HL-60/S4 (cell line): ENCODE results near the gene LRCOL1.
"Not testable (repeated sequence)": the region's sequence is repeated elsewhere in the genome, so short reads cannot be mapped to it uniquely, and the experiment has no call there.

Experiments used
- in situ Hi-C: fragments of 300-500 bp; cut with MboI; formaldehyde crosslinking; loops from 2 replicates; pipeline ENCODE4 v1.14.3; 2022; ENCODE audit warnings: low sequenced_read_pairs

LRCOL1 gene

DNA sequence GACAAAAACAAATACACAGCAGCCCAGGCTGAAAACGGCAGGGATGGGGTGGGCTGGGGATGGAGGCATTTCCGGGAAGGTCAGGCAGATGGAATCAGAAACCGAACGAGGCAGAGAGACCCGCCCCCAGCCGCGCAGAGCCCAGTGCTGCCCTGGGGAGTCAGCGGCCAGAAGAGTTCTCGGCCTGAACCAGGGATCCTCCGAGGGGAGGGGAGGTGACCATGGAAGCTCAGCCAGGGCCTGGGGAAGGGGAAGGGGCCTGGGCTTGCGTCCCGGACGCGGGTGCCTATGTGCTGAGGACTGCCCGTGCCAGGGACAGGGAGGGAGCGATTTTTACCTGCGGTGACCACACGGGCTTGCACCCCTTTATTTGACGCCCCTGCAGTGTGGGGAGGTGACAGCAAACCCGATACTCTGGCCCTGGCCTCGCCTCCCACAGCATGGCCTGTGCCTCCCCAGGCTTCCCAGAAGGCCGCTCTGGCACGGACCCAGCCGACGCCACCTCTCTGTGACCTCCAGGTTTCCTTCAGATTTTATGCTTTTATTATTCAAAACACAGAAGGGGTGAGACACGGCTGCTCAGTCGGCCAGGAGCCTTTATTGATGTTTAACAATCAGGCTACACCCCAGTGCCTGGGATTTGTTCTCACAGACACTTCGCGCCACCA lies 7.7 kb downstream of the LRCOL1 start:
- in situ Hi-C loops: no loop called here

GRCh38 chr12:132601171-132601883 lies 9.1 kb downstream of the LRCOL1 start:
- in situ Hi-C loops: no loop called here

DNA sequence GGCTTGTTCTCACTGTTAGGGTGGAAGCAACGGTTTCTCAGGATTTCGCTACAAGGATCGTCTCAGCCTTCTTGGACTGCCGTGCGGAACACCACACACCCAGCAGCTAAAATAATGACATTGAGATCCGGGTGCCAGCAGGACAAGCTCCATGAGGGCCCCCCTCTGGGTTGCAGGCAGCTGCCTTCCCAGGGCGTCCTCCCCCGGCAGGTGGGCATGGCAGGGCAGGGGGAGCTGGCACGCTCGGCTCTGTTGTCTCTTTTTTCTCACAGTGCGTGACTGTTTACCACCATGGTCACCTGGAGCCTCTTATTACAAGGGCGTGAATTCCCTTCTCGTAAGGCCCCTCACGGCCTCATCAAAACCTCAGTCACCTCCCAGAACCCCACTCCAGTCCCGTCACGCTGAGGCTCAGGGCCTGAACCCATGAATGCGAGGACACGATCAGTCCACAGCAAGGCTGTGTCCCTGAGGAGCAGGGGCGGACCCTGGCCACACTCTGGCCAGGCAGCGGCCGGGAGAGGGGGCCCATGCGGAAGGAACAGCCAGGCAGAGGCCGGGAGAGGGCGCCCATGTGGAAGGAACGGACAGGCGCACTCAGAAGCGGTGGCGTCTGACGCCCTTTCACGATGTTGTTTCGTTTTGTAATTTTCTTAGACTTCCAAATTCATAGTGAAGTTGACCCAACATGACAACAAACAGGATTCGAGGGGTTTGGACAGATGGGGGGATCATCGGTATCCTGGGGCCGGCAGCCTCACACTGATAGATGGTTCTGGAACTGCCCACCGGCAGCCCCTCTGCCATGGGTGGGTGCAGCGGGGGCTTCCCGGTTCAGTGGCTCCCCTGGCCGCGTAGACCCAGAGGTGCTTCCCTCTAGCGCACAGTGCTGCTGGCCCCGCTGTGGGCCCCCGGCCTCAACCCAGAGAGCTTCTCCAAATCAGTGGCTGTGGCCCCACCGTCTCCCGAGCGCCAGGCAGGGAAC lies 10.0 kb downstream of the LRCOL1 start:
- in situ Hi-C loops: no loop called here

GRCh38 chr12:132599502-132599901 lies 10.9 kb downstream of the LRCOL1 start:
- in situ Hi-C loops: not testable (repeated sequence)

- in situ Hi-C loops: no loop called here
These were observed 12.8 kb downstream of the LRCOL1 start for GRCh38 chr12:132597333-132598316.

DNA sequence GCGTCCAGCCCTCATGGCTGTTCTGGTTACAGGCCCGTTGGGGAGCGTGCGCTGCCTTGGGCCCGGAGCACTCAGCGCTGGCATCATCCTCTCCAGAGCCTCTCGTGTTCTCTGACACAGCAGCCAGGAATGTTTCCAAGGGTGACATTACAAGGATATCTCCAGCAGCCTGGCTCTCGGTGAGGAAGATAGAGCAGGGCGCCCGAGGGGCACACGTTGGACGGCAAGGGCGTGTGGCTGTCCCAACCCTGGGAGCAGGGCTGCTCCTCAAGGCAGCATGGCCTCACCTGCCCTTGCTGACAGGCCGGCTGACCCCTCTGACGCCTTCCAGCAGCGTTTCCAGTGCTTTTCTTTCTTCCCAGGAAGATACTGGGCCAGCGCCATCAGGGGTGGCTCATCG lies 14.4 kb downstream of the LRCOL1 start:
- in situ Hi-C loops: no loop called here

- in situ Hi-C loops: no loop called here
These were observed 15.2 kb downstream of the LRCOL1 start for GRCh38 chr12:132595183-132595582.

DNA sequence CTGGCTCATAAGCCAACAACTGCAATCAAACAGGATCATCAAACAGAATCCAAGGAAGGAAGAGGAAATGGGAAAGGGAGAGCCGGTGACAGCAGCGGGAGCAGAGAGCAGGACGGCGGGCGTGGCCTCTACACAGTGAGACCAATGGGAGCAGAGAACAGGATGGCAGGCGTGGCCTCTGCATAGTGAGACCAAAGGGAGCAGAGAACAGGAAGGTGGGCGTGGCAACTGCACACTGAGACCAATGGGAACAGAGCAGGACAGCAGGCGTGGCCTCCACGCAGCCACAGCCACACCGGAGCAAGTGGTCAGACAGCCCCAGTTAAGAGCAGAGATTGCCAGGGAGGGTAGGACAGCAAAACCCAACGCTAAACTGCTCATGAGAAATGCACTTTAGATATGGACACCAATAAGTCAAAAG lies 16.4 kb downstream of the LRCOL1 start:
- in situ Hi-C loops: no loop called here

DNA sequence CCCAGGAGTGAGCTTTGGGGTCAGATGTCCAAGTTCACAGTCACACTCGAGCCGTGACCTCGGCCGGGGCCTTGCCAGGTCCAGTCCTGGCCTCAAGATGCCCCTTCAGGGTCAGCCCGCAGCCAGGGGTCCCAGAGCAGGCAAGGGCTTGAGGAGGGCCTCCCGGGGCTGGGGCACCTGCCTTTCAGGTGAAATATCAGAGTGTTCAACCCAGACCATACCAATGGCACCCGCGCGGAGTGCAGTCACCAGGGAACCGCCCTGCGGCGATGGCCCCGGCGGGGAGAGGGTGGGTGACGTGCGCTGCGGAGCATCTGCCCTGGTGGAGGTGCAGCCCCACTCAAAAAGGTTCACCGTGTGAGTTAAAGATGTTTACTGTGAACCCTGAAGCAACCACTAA lies 16.9 kb downstream of the LRCOL1 start:
- in situ Hi-C loops: no loop called here

DNA sequence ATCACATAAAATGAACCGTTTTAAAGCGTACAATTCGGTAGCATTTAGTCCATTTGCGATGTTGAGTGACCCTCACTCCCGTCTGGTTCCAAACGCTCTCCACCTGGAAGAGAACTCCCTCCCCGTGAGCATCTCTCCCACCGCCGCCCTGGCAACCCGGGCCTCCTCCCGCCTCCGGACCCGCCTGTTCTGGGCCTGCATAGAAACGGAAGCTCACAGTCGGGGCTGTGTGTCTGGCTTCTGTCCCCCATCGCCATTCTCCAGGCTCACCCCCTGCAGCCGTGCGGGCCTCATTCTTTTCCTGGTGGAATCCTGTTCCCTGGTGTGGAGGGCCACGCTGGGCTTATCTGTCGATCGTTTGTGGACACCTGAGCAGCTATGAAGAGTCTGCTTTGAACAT lies 17.3 kb downstream of the LRCOL1 start:
- in situ Hi-C loops: no loop called here

DNA sequence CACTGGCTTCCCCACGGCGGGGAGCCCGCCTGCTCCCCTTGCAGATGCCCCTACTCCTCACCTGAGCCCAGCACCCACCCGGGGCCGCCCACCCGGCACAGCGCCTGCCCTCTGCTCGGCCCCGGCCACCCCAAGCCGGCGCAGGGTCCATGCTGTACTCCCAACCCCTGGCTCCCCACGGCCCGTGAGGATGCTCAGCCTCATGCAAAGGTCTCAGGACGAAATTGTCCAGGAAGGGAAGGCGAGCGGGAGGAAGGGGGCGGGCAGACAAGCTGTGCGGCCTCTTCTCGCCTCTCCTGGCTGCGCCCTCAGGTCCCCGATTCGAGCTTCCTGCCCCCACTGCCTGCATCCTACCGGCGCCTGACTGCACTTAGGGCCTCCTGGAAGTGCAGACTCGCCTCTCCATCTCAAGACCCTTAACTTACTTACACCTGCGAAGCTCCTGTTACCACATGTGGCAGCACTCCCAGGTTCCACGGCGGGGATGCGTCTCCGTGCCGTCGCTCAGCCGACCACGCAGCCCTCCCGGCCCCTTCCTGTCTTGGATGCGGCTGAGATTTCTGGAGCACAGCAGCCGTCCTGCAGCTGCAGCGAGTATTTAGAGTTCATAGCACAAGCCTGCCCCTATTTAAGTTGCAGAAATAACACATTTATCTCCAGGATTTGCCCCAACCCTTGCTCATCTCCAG lies 18.0 kb downstream of the LRCOL1 start:
- in situ Hi-C loops: no loop called here

DNA sequence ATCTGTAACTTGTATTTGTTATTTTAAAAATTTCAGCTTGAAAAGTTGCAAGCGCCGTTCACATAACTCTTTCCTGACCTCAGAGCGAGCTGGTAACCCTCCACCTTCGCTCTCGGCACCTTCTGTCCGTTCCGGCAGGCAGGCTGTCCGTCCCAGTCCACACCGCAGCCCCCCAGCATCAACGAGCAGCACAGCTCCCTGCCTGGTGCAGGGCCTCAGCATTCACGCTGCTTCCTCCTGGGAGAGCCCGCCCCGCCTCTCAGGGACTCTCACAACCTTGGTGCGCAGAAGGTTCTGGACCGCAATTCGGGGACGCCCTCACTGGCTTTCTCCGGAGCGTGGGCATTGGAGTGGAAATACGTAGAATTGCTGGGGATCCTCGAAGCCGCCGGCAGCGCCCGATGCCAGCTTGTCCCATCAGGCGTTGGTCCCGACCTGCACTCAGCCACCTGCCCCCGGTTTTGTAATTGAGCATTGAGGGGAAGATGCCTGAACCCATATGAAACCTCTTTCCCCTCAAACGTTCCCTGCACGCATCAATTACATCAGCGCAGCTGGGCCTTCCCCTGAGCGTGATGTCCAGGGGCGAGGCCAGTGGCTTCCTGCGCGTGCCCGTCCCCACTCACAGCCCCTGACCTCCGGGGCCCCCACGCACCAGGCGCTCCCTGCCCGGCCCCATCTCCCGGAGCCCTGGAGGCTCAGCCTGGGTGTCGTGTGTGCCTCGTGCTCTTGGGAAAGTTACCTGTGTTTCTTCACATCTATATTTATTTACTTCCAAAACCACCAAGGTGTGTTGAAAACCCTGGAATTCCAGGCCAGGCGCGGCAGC lies 19.1 kb downstream of the LRCOL1 start:
- in situ Hi-C loops: no loop called here

DNA sequence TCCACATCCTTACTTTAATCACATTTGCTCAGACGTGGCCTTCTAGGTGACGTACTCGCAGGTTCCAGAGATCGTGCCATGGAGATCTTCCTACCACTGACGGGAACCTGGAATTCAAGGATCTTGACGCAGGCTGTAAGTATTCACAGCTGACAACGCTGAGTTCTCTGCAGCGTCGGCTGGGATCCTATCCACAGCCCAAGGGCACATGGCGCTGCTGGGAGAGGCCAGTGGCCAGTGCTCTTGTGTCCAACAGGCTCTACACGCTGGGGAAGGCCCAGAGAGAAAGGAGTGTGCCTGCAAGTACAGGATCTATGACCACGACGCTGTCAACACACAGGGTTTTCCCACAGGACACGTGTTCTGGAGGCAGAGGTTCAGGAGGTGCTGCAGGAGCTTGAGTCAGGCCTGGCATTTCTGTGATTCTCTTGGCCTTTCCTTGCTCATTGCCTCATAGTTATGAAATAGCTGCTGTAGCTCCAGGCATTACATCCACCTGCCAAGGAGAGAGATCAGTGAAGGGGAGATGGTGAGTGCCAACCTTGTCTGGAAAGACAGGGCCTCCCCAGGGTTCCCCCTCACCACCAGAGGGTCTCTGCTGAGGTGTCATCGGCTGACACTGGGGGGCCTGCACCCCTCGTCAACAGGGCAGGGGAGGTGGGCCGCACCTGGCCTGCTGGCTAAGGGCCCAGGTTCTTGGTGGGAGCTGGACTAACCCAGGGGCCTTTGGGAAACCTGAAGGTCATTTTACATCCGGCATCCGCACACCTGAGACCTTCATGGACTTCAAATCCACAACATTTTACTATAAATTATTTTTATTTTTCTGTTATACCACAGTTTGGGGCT lies 21.3 kb downstream of the LRCOL1 start:
- in situ Hi-C loops: no loop called here

- in situ Hi-C loops: no loop called here
These were observed 22.1 kb downstream of the LRCOL1 start for GRCh38 chr12:132588319-132588718.

DNA sequence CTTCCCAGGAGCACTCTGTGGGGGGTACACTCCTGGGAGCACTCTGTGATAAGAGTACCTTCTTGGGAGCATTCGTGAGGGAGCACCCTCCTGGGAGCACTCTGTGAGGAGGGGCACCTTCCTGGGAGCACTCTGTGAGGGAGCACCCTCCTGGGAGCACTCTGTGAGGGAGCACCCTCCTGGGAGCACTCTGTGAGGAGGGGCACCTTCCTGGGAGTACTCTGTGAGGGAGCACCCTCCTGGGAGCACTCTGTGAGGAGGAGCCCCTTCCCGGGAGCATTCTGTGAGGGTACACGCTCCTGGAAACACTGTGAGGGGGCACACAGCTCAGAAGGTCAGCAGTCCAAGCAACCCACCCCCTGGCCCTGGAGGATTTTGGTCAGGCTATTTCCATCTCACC lies 22.6 kb downstream of the LRCOL1 start:
- in situ Hi-C loops: no loop called here

- in situ Hi-C loops: no loop called here
These were observed 23.5 kb downstream of the LRCOL1 start for GRCh38 chr12:132586929-132587328.

DNA sequence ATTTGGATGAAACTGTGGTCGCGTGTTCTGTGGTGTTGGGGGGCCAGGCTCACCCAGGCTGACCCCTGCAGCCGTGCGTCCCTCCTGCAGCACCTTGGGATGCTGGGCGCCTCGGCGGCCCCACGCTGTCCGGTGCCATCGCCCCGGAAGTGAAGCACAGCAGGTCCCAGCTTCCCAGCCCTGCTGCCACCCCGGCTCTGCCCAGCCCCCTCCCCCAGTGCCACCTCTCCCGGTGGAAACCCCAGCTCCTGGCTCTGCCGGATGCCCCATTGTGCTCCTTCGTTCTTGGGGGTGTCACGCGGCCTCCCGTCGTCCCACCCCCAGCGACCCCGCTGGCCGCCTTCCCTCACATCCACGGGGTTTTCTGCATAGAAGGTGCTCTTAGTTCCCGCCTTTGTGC lies 25.2 kb downstream of the LRCOL1 start:
- in situ Hi-C loops: no loop called here

- in situ Hi-C loops: no loop called here
These were observed 26.0 kb downstream of the LRCOL1 start for GRCh38 chr12:132584429-132584828.
